HCEC 1CT (cell line): ENCODE results near the gene NKAP.
"Not testable (repeated sequence)": the region's sequence is repeated elsewhere in the genome, so short reads cannot be mapped to it uniquely, and the experiment has no call there.

Experiments
- DNase-seq: peaks from one replicate; pipeline ENCODE4 v3.0.0-alpha.2; 2017

NKAP gene

GRCh38 chrX:119943185-119943988, at the start of gene NKAP:
TSS of gene NKAP (minus strand) at chrX:119943751. CDS start at chrX:119943605, 146 bp downstream.
- DNase-seq = peak; percentile 88

DNA sequence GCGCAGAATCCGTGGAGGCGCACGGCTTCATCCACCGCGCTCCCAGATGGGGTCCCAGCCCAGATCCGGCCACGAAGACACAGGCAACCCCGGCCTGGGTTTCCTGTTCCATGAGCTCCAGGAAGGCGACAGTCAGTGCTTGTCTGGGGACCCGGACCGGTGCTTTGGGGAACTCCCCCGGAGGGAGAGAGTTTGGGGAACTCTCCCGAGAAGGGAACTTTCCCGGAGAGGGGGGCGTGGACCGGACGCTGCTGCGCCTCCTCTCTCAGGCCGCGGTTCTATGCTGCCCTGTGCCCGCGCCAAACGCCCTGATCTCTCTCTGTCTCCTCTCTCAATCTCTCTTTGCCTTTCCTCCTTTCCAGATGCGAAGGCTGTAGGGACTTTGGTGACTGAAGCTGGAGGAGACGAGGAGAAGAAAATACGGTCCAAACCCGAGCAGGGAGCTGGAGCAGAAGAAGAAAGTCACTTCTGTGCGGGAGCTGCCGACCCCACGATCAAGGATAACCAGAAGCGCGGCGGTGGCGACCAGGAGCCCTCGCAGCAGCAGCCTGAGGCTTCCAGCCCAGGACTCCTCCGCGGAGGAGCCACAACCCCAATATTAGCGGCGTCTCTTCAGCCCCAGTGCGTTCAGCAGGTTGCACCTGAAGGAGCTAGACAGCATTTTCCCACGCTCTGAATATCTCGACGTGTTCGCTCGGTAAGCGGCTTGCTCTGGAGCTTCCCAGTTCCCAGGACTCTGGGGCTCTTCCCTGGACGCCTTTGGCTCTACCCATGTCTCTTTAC, 47.6 kb upstream of the NKAP start:
- no peak for DNase-seq

- no peak for DNase-seq
These were observed 47.0 kb upstream of the NKAP start for GRCh38 chrX:119990556-119991004.

DNA sequence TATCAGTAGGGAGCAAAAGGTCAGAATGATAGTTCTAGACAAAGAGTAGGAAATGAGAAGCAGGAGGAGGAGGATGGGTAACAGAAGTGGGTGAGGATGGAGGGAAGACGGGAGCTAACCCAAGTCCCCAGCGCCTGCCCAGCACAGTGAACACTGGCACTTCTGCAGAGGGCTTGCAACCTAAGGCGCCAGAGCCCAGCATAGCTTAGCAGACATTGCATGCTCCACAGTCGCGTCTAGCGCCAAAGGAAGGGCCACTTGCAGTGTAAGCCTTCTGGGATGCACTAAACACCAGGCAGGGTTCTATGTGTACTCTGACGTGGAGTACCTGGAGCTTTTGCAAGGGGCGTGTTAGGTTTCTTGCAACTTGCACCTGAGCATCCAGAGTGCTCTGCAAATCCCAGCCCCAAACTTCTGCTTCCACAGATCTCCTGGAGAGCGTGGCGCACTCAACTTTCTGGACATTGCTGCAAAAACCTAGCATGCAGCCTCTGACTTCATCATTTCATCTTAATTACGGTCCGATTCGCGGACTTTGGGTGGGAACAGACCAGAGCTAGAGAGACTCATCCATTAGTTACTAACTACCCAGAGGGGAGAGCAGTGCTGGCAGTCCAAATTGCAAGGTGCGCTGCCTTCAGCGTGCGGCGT, 46.5 kb upstream of the NKAP start:
- no peak for DNase-seq

- DNase-seq = no peak
These were observed 42.7 kb upstream of the NKAP start for GRCh38 chrX:119986203-119986602.

GRCh38 chrX:119984652-119985051, 41.1 kb upstream of the NKAP start:
- no peak for DNase-seq

DNA sequence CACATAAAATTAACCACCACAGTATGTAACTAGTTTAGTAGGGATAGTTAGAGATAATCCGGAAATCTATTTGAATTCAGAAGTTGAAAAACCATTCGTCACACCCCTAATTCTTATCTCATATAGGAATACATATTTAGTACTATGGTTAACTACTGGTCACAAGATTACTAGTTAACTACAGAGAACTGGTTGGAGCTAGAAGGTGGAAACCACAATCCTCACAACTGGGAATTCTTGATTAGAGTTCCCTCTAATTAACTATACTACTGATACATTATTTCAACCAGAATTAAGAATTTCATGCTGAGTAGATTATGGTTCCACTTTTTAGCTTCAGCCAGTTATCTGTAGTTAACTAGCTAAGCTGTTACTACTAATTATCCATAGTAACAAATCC, 39.9 kb upstream of the NKAP start:
- no peak for DNase-seq

GRCh38 chrX:119982145-119982544, 38.6 kb upstream of the NKAP start:
- no peak for DNase-seq

DNA sequence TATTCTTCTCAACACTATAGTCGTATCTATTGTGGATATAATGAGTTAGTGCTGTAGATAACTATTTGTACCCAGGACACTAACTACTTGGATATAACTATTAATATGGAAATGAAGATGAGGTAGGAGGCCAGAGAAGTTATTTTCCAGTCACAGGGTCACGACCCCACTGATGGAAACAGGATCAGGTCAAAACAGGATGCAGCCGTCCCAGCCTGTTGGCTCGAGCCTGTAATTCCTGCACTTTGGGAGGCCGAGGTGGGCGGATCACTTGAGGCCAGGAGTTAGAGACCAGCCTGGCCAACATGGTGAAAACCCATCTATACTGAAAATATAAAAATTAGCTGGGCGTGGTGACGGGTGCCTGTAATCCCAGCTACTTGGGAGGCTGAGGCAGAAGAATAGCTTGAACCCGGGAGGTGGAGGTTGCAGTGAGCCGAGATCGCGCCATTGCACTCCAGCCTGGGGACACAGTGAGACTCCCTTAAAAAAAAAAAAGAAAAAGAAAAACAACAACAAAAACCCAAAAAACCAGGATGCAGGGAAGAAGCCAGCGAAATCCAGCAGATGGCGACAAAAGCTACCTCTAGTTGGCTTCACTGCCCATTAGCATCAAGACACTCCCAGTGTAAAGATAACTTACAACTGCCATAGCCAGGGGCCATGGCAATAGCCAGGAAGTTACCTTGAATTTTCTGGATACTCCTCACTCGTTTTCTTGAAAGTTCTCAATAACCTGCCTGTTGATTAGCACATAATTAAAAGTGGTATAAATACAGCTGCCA, 37.9 kb upstream of the NKAP start:
- peak; percentile 3 for DNase-seq

DNA sequence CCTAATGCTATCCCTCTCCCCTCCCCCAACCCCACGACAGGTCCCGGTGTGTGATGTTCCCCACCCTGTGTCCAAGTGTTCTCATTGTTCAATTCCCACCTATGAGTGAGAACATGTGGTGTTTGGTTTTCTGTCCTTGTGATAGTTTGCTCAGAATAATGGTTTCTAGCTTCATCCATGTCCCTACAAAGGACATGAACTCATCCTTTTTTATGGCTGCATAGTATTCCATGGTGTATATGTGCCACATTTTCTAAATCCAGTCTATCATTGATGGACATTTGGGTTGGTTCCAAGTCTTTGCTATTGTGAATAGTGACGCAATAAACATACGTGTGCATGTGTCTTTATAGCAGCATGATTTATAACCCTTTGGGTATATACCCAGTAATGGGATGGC, 33.6 kb upstream of the NKAP start:
- not testable (repeated sequence) for DNase-seq

- no peak for DNase-seq
These were observed 27.6 kb upstream of the NKAP start for GRCh38 chrX:119971184-119971583.

DNA sequence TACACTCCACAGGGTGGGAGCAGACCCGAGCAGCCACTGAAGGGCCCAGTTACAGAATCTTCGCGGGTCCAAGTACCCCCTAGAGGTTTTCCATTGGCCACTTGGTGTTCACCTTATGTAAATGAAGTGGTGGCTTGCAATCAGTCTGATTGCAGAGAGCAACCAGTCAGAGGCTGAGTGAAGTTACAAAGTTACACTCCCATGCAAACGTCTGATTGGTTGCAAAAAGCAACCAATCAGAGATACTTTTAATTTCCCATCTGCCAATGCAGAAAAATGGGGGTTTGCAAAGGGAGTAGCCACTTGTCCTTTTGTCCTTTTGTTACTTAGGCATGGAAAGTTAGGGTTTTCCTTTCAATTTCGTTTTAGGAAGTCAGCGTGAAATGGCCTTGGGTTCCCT, 27.0 kb upstream of the NKAP start:
- no peak for DNase-seq

DNA sequence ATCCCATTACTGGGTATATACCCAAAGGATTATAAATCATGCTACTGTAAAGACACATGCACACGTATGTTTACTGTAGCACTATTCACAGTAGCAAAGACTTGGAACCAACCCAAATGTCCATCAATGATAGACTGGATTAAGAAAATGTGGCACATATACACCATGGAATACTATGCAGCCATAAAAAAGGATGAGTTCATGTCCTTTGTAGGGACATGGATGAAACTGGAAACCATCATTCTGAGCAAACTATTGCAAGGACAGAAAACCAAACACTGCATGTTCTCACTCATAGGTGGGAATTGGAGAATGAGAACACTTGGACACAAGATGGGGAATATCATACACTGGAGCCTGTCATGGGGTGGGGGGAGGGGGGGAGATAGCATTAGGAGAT, 23.3 kb upstream of the NKAP start:
- not testable (repeated sequence) for DNase-seq

- DNase-seq = no peak
These were observed 17.1 kb upstream of the NKAP start for GRCh38 chrX:119960625-119961024.

GRCh38 chrX:119955807-119956570, 12.4 kb upstream of the NKAP start:
- DNase-seq = not testable (repeated sequence)

- DNase-seq = no peak
These were observed 10.8 kb upstream of the NKAP start for GRCh38 chrX:119954374-119954773.

- no peak for DNase-seq
These were observed 4.8 kb upstream of the NKAP start for GRCh38 chrX:119948381-119948780.

GRCh38 chrX:119945481-119945880, 1.9 kb upstream of the NKAP start:
- DNase-seq = no peak

- DNase-seq = no peak
These were observed 743 bp downstream of the NKAP start for GRCh38 chrX:119942831-119943184.

- DNase-seq = no peak
These were observed 1.3 kb downstream of the NKAP start for GRCh38 chrX:119942173-119942819.

GRCh38 chrX:119941336-119941735, 2.2 kb downstream of the NKAP start:
- DNase-seq = no peak
